Liver (tissue), 9 donors: ENCODE measurements around the gene IYD. TPM values are rescaled to one million over a fixed set of nuclear protein-coding genes. Genes with fewer than 3 reads are reported as not detected.
A peak's percentile ranks its signal among the peaks of the same experiment; 100 is the strongest.

Experiments
- DNase-seq: peaks from one replicate; pipeline ENCODE4 v3.0.0-alpha.2; 2017; ENCODE audit warnings: low spot score
- H3K27ac ChIP-seq, 2 donors: one replicate each; pipeline ENCODE4 v1.7.0; 2013; ENCODE audit warnings: inconsistent platforms in 2 of 2, low read length in 2 of 2, control low read depth in 1 of 2, low read depth in 1 of 2, mild to moderate bottlenecking in 1 of 2
- H3K27me3 ChIP-seq, 4 donors: one replicate each; pipeline versions ENCODE4 v1.6.1 to v1.7.0; 2013; ENCODE audit warnings: low read length in 3 of 4, inconsistent platforms in 1 of 4, mild to moderate bottlenecking in 1 of 4, moderate library complexity in 1 of 4; ENCODE audit not compliant: control insufficient read depth in 4 of 4, insufficient read depth in 4 of 4
- H3K36me3 ChIP-seq, 4 donors: one replicate each; pipeline versions ENCODE4 v1.6.1 to v1.7.0; 2013; ENCODE audit warnings: low read length in 3 of 4, mild to moderate bottlenecking in 3 of 4, low read depth in 1 of 4, moderate library complexity in 1 of 4; ENCODE audit not compliant: control insufficient read depth in 4 of 4, insufficient read depth in 3 of 4
- H3K4me1 ChIP-seq, 4 donors: one replicate each; pipeline versions ENCODE4 v1.6.1 to v1.7.0; 2013; ENCODE audit warnings: low read length in 3 of 4, mild to moderate bottlenecking in 3 of 4, moderate library complexity in 1 of 4; ENCODE audit not compliant: control insufficient read depth in 4 of 4, insufficient read depth in 4 of 4
- H3K4me3 ChIP-seq, 3 donors: one replicate each; pipeline versions ENCODE4 v1.6.1 to v1.7.0; 2013; ENCODE audit warnings: low read length in 3 of 3, control low read depth in 1 of 3, low read depth in 1 of 3, mild to moderate bottlenecking in 1 of 3
- H3K9ac ChIP-seq, 2 donors: one replicate each; pipeline ENCODE4 v1.7.0; 2013; ENCODE audit warnings: low read length in 2 of 2, mild to moderate bottlenecking in 2 of 2, moderate library complexity in 2 of 2, control low read depth in 1 of 2, low read depth in 1 of 2
- H3K9me3 ChIP-seq, 4 donors: one replicate each; pipeline versions ENCODE4 v1.6.1 to v1.7.0; 2013; ENCODE audit warnings: low read length in 3 of 4; ENCODE audit not compliant: control insufficient read depth in 4 of 4
- ATF3 ChIP-seq: IDR thresholded peaks from 2 replicates; pipeline ENCODE4 v1.6.1; 2016; ENCODE audit warnings: antibody characterized with exemption
- CTCF ChIP-seq: fragments of 150-350 bp; IDR thresholded peaks from 2 replicates; pipeline ENCODE4 v1.5.1; 2017; ENCODE audit warnings: improper control_type of control experiment, low read depth, low read length; ENCODE audit not compliant: missing input control
- EGR1 ChIP-seq, 2 donors: IDR thresholded peaks; 2 replicates each; pipeline ENCODE4 v1.6.1; 2016 to 2018; ENCODE audit warnings: antibody characterized with exemption in 2 of 2, low read depth in 2 of 2
- FOXA2 ChIP-seq: IDR thresholded peaks from 2 replicates; pipeline ENCODE4 v1.6.1; 2016; ENCODE audit warnings: antibody characterized with exemption
- GABPA ChIP-seq, 2 donors: IDR thresholded peaks in 1 of 2; conservative IDR thresholded peaks in 1 of 2; 2 replicates each; pipeline ENCODE4 v1.6.1; 2016; ENCODE audit warnings: antibody characterized with exemption in 2 of 2, mild to moderate bottlenecking in 1 of 2, moderate library complexity in 1 of 2
- HNF4G ChIP-seq: IDR thresholded peaks from 2 replicates; pipeline ENCODE4 v1.6.1; 2016; ENCODE audit warnings: antibody characterized with exemption
- JUND ChIP-seq, 2 donors: IDR thresholded peaks; 2 replicates each; pipeline ENCODE4 v1.6.1; 2016; ENCODE audit warnings: antibody characterized with exemption in 2 of 2
- MAX ChIP-seq: IDR thresholded peaks from 2 replicates; pipeline ENCODE4 v1.6.1; 2016; ENCODE audit warnings: antibody characterized with exemption
- RAD21 ChIP-seq, 2 donors: IDR thresholded peaks; 2 replicates each; pipeline ENCODE4 v1.6.1; 2016; ENCODE audit warnings: antibody characterized with exemption in 2 of 2, mild to moderate bottlenecking in 2 of 2
- REST ChIP-seq: IDR thresholded peaks from 2 replicates; pipeline ENCODE4 v1.6.1; 2016; ENCODE audit warnings: antibody characterized with exemption, mild to moderate bottlenecking
- TAF1 ChIP-seq: conservative IDR thresholded peaks from 2 replicates; pipeline ENCODE4 v1.6.1; 2016; ENCODE audit warnings: antibody characterized with exemption, mild to moderate bottlenecking
- YY1 ChIP-seq: IDR thresholded peaks from 2 replicates; pipeline ENCODE4 v1.6.1; 2016; ENCODE audit warnings: antibody characterized with exemption, mild to moderate bottlenecking
- ZBTB33 ChIP-seq: IDR thresholded peaks from 2 replicates; pipeline ENCODE4 v1.6.1; 2016; ENCODE audit warnings: antibody characterized with exemption
- WGBS: extraction: QIAGEN DNeasy Blood & Tissue Kit; methylation state at CpG from one replicate; pipeline ENCODE4 v1.1.7; 2013; 5-methylcytosine and 5-hydroxymethylcytosine counted together
- polyA plus RNA-seq, 2 donors: library from polyadenylated mRNA; stranded (reverse) in 1 of 2; unstranded in 1 of 2; fragments of 200-250 nt in 1 of 2; fragments of >200 nt in 1 of 2; fragmentation: Nextera tagmentation in 1 of 2; extraction: Ambion mirVana in 1 of 2; gene quantifications; one replicate each; pipeline versions ENCODE4 v1.2.1 to v1.2.3, GENCODE V29; 2013 to 2015
- total RNA-seq, 2 donors: library from RNA; depleted of rRNA; stranded (reverse); fragments of >200 nt; gene quantifications; one replicate each; pipeline ENCODE4 v1.2.3, GENCODE V29; 2014
- donor health status: healthy.
- donor health status: healthy.
- donor health status: healthy.
- donor health status: healthy.
- donor health status: healthy.

Gene IYD
- total and polyA plus RNA-seq, 4 donors: 1.6 to 6.2 (median 2.6) TPM

- WGBS: 75% methylated on average over 12 of the region's 12 CpGs
- Histone ChIP-seq H3K27me3 (no peaks in the 10 kb centered on the region), H3K4me3 (no peak overlapping the region), H3K9ac (no peak overlapping the region), H3K27ac (no peak overlapping the region), H3K9me3 (no peaks in the 10 kb centered on the region), H3K4me1 (peaks cover 6 to 36% (median 33%) of the 10 kb centered on the region in 4 donors), H3K36me3 (peaks cover 0 to 6% (median 0%) of the 10 kb centered on the region in 4 donors)
- TF ChIP-seq HNF4G (no peak), EGR1 (IDR thresholded peaks at IDR 0.05; ENCODE audit: low read depth in 2 of 2) (no peak), MAX (no peak), JUND (IDR thresholded peaks at IDR 0.05) (no peak), GABPA (IDR thresholded peaks at IDR 0.05 in 1 of 2, conservative IDR thresholded peaks at IDR 0.05 in 1 of 2) (no peak), TAF1 (no peak), YY1 (peak; percentile 27), REST (no peak), ZBTB33 (no peak), FOXA2 (no peak), RAD21 (IDR thresholded peaks at IDR 0.05) (peak; percentile 92 to 93), CTCF (peak; percentile 73), ATF3 (no peak)
- DNase-seq: no peak
Measured at GRCh38 chr6:150395388-150396009, 26.7 kb downstream of the IYD start.
